DMS79 (cell line): ENCODE results near the gene WDR47.
"Not testable (repeated sequence)": the region's sequence is repeated elsewhere in the genome, so short reads cannot be mapped to it uniquely, and the experiment has no call there.

Experiments used
- DNase-seq: peaks from one replicate; lab custom pipeline; 2025; lab: John Stamatoyannopoulos, UW

WDR47 gene

GRCh38 chr1:108962681-108963051 is 79.2 kb downstream of the WDR47 start:
- no peak for DNase-seq

GRCh38 chr1:108961752-108962486 is 80.0 kb downstream of the WDR47 start:
- DNase-seq: no peak

GRCh38 chr1:108961198-108961597 is 80.7 kb downstream of the WDR47 start:
- DNase-seq: no peak

GRCh38 chr1:108960719-108961118 is 81.2 kb downstream of the WDR47 start:
- DNase-seq: no peak

- DNase-seq: no peak
Observed at GRCh38 chr1:108957888-108958287, 84.0 kb downstream of the WDR47 start.

GRCh38 chr1:108955881-108956280 is 86.0 kb downstream of the WDR47 start:
- DNase-seq: no peak

GRCh38 chr1:108955111-108955510 is 86.8 kb downstream of the WDR47 start:
- no peak for DNase-seq

- DNase-seq: no peak
Observed at GRCh38 chr1:108953452-108953851, 88.5 kb downstream of the WDR47 start.

- no peak for DNase-seq
Observed at GRCh38 chr1:108951242-108951641, 90.7 kb downstream of the WDR47 start.

- no peak for DNase-seq
Observed at GRCh38 chr1:108949044-108949443, 92.9 kb downstream of the WDR47 start.

- no peak for DNase-seq
Observed at GRCh38 chr1:108947871-108948525, 93.9 kb downstream of the WDR47 start.

GRCh38 chr1:108936170-108936569 is 105.7 kb downstream of the WDR47 start:
- DNase-seq: no peak

GRCh38 chr1:108933944-108934343 is 108.0 kb downstream of the WDR47 start:
- DNase-seq: no peak

GRCh38 chr1:108927565-108927964 is 114.3 kb downstream of the WDR47 start:
- not testable (repeated sequence) for DNase-seq

- DNase-seq: no peak
Observed at GRCh38 chr1:108925920-108926319, 116.0 kb downstream of the WDR47 start.
